GM20431 (cell line): Measurements from ENCODE around the gene CDKN1C.
"Not testable (repeated sequence)": the region's sequence is repeated elsewhere in the genome, so short reads cannot be mapped to it uniquely, and the experiment has no call there.

Experiments
- in situ Hi-C: fragments of 300-500 bp; cut with MseI, MboI; formaldehyde crosslinking; loops from one replicate; pipeline ENCODE4 v1.15.0; 2020; ENCODE audit warnings: low sequenced_read_pairs; ENCODE audit not compliant: unreplicated experiment

The CDKN1C gene

DNA sequence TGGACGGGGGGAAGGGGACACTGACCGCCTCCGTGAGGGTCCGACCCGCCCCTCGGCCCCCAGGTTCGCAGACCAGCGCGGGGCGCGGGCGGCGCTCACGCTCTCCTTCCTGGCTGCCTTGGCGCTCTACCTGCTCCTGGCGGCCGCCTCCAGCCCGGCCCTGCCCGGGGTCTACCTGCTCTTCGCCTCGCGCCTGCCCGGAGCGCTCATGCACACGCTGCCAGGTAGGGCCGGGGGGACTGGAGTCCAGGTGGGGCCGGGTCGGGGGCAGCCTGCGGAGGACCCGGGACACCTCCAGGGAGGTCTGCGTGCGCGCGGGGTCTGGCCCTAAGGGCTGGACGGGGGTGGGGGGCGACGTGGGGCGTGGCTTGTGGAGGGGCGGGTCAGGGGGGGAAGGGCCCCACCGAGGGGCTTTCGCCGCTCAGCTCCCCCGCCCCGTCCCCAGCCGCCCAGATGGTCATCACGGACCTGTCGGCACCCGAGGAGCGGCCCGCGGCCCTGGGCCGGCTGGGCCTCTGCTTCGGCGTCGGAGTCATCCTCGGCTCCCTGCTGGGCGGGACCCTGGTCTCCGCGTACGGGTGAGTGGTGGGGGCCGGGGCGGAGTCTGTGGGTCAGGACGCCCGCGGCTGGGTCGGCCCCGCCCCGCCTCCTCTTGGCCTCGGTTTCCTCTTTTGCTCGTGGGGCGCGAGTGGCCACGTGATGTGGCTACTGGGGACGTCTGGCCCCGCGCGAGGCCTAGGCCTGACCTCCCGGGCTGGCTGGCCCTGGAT is 23.7 kb upstream of the CDKN1C start:
- in situ Hi-C loops, result no loop called here

- in situ Hi-C loops, result no loop called here
Measured at GRCh38 chr11:2908130-2908529, 22.6 kb upstream of the CDKN1C start.

DNA sequence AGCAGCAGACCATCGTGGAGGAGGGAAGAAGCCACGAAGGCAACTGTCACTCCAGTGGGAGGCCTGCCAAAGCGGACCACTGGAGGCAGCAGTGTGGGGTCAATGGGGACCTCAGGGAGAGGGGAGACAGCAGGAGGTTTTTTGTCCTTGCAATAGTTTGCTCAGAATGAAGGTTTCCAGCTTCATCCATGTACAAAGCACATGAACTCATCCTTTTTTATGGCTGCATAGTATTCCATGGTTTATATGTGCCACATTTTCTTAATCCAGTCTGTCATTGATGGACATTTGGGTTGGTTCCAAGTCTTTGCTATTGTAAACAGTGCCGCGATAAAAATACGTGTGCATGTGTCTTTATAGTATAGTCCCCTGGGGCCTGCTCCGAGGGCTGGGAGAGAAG is 19.7 kb upstream of the CDKN1C start:
- in situ Hi-C loops, result not testable (repeated sequence)

GRCh38 chr11:2904153-2905052 is 18.8 kb upstream of the CDKN1C start:
- in situ Hi-C loops, result no loop called here

- in situ Hi-C loops, result no loop called here
Measured at GRCh38 chr11:2903672-2904011, 18.1 kb upstream of the CDKN1C start.

- in situ Hi-C loops, result no loop called here
Measured at GRCh38 chr11:2902784-2903671, 17.5 kb upstream of the CDKN1C start.

- in situ Hi-C loops, result no loop called here
Measured at GRCh38 chr11:2901854-2902783, 16.5 kb upstream of the CDKN1C start.

DNA sequence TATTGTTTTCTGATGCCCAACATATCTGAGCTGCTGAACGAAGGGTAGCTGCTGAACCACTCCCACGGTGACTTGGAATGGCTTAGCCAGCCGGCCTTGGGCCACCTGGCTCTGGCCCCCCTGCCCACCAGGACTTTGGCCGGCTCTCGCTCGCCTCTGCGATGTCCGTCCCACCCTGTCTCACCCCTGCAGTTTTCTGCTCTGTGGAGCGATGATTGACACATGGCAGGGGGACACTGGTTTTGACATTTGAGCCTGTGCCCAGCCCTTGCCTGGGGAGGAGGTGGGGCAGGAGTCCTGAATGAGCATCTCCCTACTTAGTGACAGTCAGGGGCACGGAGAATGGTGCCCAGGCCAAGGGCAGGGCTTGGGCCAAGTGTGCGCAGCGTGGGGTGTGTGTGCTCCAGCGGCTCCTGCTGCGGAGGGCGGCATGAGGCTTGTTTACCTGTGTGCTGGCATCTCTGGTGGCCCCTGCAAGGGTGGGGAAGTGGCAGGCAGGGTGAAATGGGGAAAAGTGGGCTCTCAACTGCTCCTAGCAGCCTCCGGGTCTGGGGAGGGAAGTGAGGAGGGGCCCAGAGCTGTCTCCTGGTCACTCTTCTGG is 15.7 kb upstream of the CDKN1C start:
- in situ Hi-C loops, result no loop called here

GRCh38 chr11:2899080-2899783 is 13.7 kb upstream of the CDKN1C start:
- in situ Hi-C loops, result no loop called here

DNA sequence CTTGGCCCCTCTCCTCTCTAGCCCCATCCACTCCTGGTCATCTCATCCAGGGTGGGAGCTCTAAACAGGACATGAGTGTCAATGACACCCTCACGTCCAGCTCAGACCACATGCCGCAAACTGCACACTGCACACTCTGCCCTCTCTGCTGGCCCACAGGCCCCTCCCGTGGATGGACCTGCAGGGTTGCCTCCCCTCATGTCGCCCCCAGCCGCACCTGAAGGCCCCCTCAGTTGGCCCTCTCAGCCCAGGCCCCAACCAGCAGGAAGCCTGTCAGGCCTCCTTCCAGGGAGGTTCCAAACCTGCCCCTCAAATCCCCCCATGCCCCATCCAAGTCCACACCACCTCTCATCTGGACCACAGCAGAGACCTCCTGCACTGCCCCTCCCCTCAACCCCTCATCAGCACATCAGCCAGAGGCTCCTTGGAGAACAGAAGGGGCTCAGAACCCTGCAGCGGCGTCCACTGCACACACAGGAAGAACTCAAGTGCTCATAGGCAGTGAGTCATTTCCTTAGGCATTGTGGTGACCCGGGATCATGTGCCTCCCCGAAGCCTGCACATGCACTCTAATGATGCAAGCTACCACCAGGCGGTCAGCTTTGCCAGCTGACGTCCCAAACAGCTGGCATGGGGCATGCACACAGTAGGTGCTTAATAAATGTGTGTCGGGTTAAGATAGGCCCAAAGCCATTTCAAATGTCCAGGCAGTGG is 12.9 kb upstream of the CDKN1C start:
- in situ Hi-C loops, result no loop called here

GRCh38 chr11:2897048-2897447 is 11.5 kb upstream of the CDKN1C start:
- in situ Hi-C loops, result no loop called here

DNA sequence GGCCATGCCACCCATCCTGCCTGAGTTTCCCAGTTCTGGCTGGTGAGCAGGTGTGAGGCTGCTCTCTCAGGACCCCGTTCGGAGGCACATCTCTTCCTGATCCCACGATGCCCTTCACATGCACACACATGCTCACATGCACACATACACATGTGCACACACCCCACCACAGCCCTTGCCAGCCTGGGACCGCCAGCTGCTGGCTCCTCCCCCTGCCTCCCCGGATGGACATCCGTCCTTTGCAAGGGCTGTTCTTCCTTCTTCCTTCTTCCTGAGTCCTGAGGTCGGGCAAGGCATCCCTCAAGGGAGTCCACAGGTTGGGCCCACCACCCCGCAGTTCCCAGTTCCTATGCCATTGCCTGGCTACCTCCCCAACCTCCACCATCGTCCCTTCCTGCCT is 10.5 kb upstream of the CDKN1C start:
- in situ Hi-C loops, result no loop called here

- in situ Hi-C loops, result loop anchor here (5.0 kb wide), 1 partner anchor 362 kb away; no protein-coding TSS in a partner anchor
Measured at GRCh38 chr11:2893935-2894334, 8.4 kb upstream of the CDKN1C start.

GRCh38 chr11:2892967-2893528 is 7.5 kb upstream of the CDKN1C start:
- in situ Hi-C loops, result loop anchor here (5.0 kb wide), 1 partner anchor 361 kb away; no protein-coding TSS in a partner anchor

GRCh38 chr11:2892215-2892966 is 6.8 kb upstream of the CDKN1C start:
- in situ Hi-C loops, result loop anchor here (5.0 kb wide), 1 partner anchor 360 kb away; no protein-coding TSS in a partner anchor
